T-cell (primary cell): ENCODE data around the gene ZSCAN5A. TPM values are rescaled to one million over a fixed set of nuclear protein-coding genes. Genes with fewer than 3 reads are reported as not detected.
A peak's percentile ranks its signal among the peaks of the same experiment; 100 is the strongest.

ENCODE experiments used
- ATAC-seq, 4 experiments: fragments of 200-7000 bp in 3 of 4; fragments of 150-1000 bp in 1 of 4; cut with Tn5 transposase; replicated peaks in 1 of 4; 1 replicate in 3 of 4; 2 replicates in 1 of 4; pipeline ENCODE4 v1.10.0; 2021; ENCODE audit warnings: moderate library complexity in 3 of 4, mild to moderate bottlenecking in 2 of 4, moderate number of reproducible peaks in 1 of 4
- CTCF ChIA-PET, 2 donors: fragments of 300-600 bp; sonication (Branson Sonifier 250); formaldehyde crosslinking; loops; one replicate each; lab custom pipeline; 2022; ENCODE audit warnings: antibody characterized with exemption in 2 of 2; lab: Charles Lee
- POLR2A ChIA-PET, 2 donors: fragments of 300-600 bp; sonication (Branson Sonifier 250); formaldehyde crosslinking; loops; one replicate each; lab custom pipeline; 2022; ENCODE audit warnings: antibody characterized with exemption in 2 of 2; lab: Charles Lee
- DNase-seq, 35 experiments: peaks; one replicate each; pipeline versions ENCODE4 v3.0.0 to v3.0.0-alpha.2; 2013 to 2023
- H3K27ac ChIP-seq: one replicate; pipeline ENCODE4 v1.5.1; 2013; ENCODE audit warnings: low read length
- H3K27me3 ChIP-seq, 2 experiments: replicated peaks in 1 of 2; 1 replicate in 1 of 2; 2 replicates in 1 of 2; pipeline versions ENCODE4 v1.6.1 to v1.7.0; 2013; ENCODE audit warnings: low read length in 1 of 2, mixed read lengths in 1 of 2; ENCODE audit not compliant: control insufficient read depth in 2 of 2, insufficient read depth in 2 of 2; ENCODE audit errors: extremely low read depth in 1 of 2
- H3K36me3 ChIP-seq, 2 donors: 1 replicate in 1 of 2; 2 replicates in 1 of 2; pipeline versions ENCODE4 v1.6.1 to v1.7.0; 2013; ENCODE audit warnings: low read length in 1 of 2; ENCODE audit not compliant: control insufficient read depth in 2 of 2, insufficient read depth in 1 of 2; ENCODE audit errors: extremely low read depth in 1 of 2
- H3K4me1 ChIP-seq, 2 experiments: 1 replicate in 1 of 2; 2 replicates in 1 of 2; pipeline versions ENCODE4 v1.6.1 to v1.7.0; 2013; ENCODE audit warnings: low read length in 2 of 2, mixed read lengths in 1 of 2; ENCODE audit not compliant: insufficient read depth in 2 of 2, control insufficient read depth in 1 of 2; ENCODE audit errors: extremely low read depth in 1 of 2
- H3K4me3 ChIP-seq, 2 donors: 1 replicate in 1 of 2; 2 replicates in 1 of 2; pipeline versions ENCODE4 v1.5.1 to v1.7.0; 2013; ENCODE audit warnings: mild to moderate bottlenecking in 2 of 2, low read length in 1 of 2, moderate library complexity in 1 of 2; ENCODE audit not compliant: control insufficient read depth in 1 of 2; ENCODE audit errors: extremely low read depth in 1 of 2
- H3K9me3 ChIP-seq: 2 replicates; pipeline ENCODE4 v1.7.0; 2013
- H3K27ac Mint-ChIP-seq, 2 donors: one replicate each; pipeline ENCODE4 v1.8.0; 2020 to 2021; ENCODE audit warnings: mild to moderate bottlenecking in 2 of 2, mixed read lengths in 2 of 2
- H3K27me3 Mint-ChIP-seq, 2 donors: one replicate each; pipeline ENCODE4 v1.8.0; 2021 to 2022; ENCODE audit warnings: mixed read lengths in 2 of 2
- H3K36me3 Mint-ChIP-seq: one replicate; pipeline ENCODE4 v1.8.0; 2021; ENCODE audit warnings: mixed read lengths
- H3K4me1 Mint-ChIP-seq, 3 donors: one replicate each; pipeline ENCODE4 v1.8.0; 2020 to 2022; ENCODE audit warnings: mixed read lengths in 3 of 3, mild to moderate bottlenecking in 1 of 3
- H3K4me3 Mint-ChIP-seq, 3 donors: one replicate each; pipeline ENCODE4 v1.8.0; 2020 to 2022; ENCODE audit warnings: mild to moderate bottlenecking in 3 of 3, mixed read lengths in 3 of 3, moderate library complexity in 3 of 3
- H3K9me3 Mint-ChIP-seq, 3 donors: one replicate each; pipeline ENCODE4 v1.8.0; 2020 to 2022; ENCODE audit warnings: mixed read lengths in 3 of 3
- WGBS: methylation state at CpG from one replicate; pipeline ENCODE4 v1.1.5; 2013; ENCODE audit warnings: missing lambda C conversion rate; ENCODE audit not compliant: insufficient coverage; 5-methylcytosine and 5-hydroxymethylcytosine counted together
- total RNA-seq, 35 experiments: library from RNA in 6 of 35; stranded (reverse) in 6 of 35; fragments of 120-200 nt in 1 of 35; gene quantifications; one replicate each; pipeline versions ENCODE4 v1.2.1 to v1.2.4 and lab custom pipeline; 2013 to 2026

Gene ZSCAN5A
- total RNA-seq, 5 donors from 2014 or later (not counting 1 experiment from before 2014, with no cell fraction given) = 9.5 to 12.7 (median 11.1) TPM

GRCh38 chr19:56333506-56333905, 18.9 kb upstream of the ZSCAN5A start:
- Histone ChIP-seq H3K27ac (no peak overlapping the region), H3K9me3 (no peaks in the 10 kb centered on the region), H3K4me1 (no peaks in the 10 kb centered on the region), H3K36me3 (no peaks in the 10 kb centered on the region), H3K4me3 (no peak overlapping the region), H3K27me3 (no peaks in the 10 kb centered on the region)
- Mint-ChIP-seq H3K4me3 (no peak overlapping the region), H3K9me3 (peaks cover 0 to 8% (median 2%) of the 10 kb centered on the region in 3 donors), H3K27ac (no peak overlapping the region), H3K27me3 (peaks cover 9 to 10% of the 10 kb centered on the region in 2 donors), H3K4me1 (no peaks in the 10 kb centered on the region), H3K36me3 (no peaks in the 10 kb centered on the region)
- CTCF ChIA-PET = interaction anchor here (0.8 to 3.1 kb wide), 16 partner anchors 14 to 701 kb away, joined by 3 to 78 read pairs (median 5); partner anchors contain the start of gene ZSCAN5A (in 1 of the 2)
- POLR2A ChIA-PET = interaction anchor here in 1 of 2 donors (0.6 kb wide), 1 partner anchor 12 kb away, joined by 3 read pairs; no protein-coding TSS in a partner anchor
- peak in 1 of 4 experiments; percentile 50 for ATAC-seq
- DNase-seq = peak in 26 of 35 experiments; percentile 2 to 69 (median 26)

DNA sequence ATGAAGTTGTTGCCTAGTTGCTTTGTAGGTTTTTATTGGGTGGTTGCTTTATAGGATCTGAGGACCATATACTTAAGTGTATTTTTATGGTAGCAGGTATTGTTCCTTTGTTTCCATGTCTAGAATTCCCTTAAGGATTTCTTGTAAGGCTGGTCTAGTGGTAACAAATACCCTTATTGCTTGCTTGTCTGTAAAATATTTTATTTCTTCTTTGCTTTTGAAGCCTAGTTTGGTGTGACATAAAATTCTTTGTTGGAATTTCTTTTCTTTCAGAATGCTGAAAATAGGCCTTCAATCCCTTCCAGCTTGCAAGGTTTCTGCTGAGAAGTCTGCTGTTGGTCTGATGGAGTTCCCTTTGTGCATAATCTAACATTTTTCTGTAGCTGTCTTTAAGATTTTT, 18.1 kb upstream of the ZSCAN5A start:
- POLR2A ChIA-PET = no interaction called here
- Histone ChIP-seq H3K27me3 (peaks cover 0 to 3% of the 10 kb centered on the region in 2 experiments), H3K4me1 (no peaks in the 10 kb centered on the region), H3K36me3 (no peaks in the 10 kb centered on the region), H3K4me3 (no peak overlapping the region), H3K27ac (no peak overlapping the region), H3K9me3 (no peaks in the 10 kb centered on the region)
- CTCF ChIA-PET = interaction anchor here (0.8 to 3.1 kb wide), 9 partner anchors 18 to 266 kb away, joined by 3 to 78 read pairs (median 6); partner anchors contain the start of gene ZSCAN5A (in 1 of the 2)
- ATAC-seq (no peak), DNase-seq (no peak)
- no peak overlapping the region for H3K4me3 Mint-ChIP-seq
- peaks cover 9% of the 10 kb centered on the region in 2 donors for H3K27me3 Mint-ChIP-seq
- no peaks in the 10 kb centered on the region for H3K4me1 Mint-ChIP-seq
- H3K27ac Mint-ChIP-seq = no peak overlapping the region
- H3K36me3 Mint-ChIP-seq = no peaks in the 10 kb centered on the region
- H3K9me3 Mint-ChIP-seq = peaks cover 0 to 8% (median 2%) of the 10 kb centered on the region in 3 donors

DNA sequence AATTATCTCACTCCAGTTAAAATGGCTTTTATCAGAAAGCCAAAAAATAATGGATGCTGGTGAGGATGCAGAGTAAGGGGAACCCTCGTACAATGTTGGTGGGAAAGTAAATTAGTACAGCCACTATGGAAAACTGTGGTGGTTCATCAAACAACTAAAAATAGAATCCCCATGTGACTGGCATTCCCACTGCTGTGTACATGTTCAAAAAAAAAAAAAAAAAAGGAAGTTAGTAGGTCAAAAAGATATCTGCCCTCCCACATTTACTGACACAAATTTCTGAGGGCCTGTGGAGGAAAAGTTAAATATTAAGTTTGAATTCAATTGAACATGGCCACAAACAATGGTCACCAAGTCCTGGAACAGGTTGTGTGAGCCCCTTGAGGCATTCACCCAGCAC, 9.8 kb upstream of the ZSCAN5A start:
- no peak overlapping the region for H3K4me3 Mint-ChIP-seq
- DNase-seq (no peak), ATAC-seq (no peak)
- no peaks in the 10 kb centered on the region for H3K9me3 Mint-ChIP-seq
- no peak overlapping the region for H3K4me3 ChIP-seq
- no peak overlapping the region for H3K27ac Mint-ChIP-seq
- peaks cover 0 to 5% of the 10 kb centered on the region in 2 experiments for H3K27me3 ChIP-seq
- H3K27me3 Mint-ChIP-seq = peaks cover 14 to 15% of the 10 kb centered on the region in 2 donors
- CTCF ChIA-PET = no interaction called here
- no peaks in the 10 kb centered on the region for H3K9me3 ChIP-seq
- no peak overlapping the region for H3K27ac ChIP-seq
- H3K36me3 ChIP-seq = no peaks in the 10 kb centered on the region
- POLR2A ChIA-PET = no interaction called here
- H3K4me1 ChIP-seq = no peaks in the 10 kb centered on the region
- H3K4me1 Mint-ChIP-seq = no peaks in the 10 kb centered on the region
- no CpG with 5 or more reads among the region's 1 CpG for WGBS
- H3K36me3 Mint-ChIP-seq = no peaks in the 10 kb centered on the region

- H3K4me1 Mint-ChIP-seq = no peaks in the 10 kb centered on the region
- no peaks in the 10 kb centered on the region for H3K4me1 ChIP-seq
- H3K27me3 ChIP-seq = peaks cover 0 to 2% of the 10 kb centered on the region in 2 experiments
- DNase-seq (no peak), ATAC-seq (no peak)
- H3K36me3 Mint-ChIP-seq = no peaks in the 10 kb centered on the region
- H3K27ac ChIP-seq = no peak overlapping the region
- H3K27me3 Mint-ChIP-seq = peaks cover 14 to 15% of the 10 kb centered on the region in 2 donors
- WGBS = 47% methylated on average over 3 of the region's 7 CpGs
- CTCF ChIA-PET = no interaction called here
- H3K4me3 ChIP-seq = no peak overlapping the region
- no peaks in the 10 kb centered on the region for H3K9me3 Mint-ChIP-seq
- H3K27ac Mint-ChIP-seq = no peak overlapping the region
- H3K36me3 ChIP-seq = no peaks in the 10 kb centered on the region
- no peak overlapping the region for H3K4me3 Mint-ChIP-seq
- POLR2A ChIA-PET = no interaction called here
- H3K9me3 ChIP-seq = no peaks in the 10 kb centered on the region
Measured at GRCh38 chr19:56321989-56322440, 7.4 kb upstream of the ZSCAN5A start.

DNA sequence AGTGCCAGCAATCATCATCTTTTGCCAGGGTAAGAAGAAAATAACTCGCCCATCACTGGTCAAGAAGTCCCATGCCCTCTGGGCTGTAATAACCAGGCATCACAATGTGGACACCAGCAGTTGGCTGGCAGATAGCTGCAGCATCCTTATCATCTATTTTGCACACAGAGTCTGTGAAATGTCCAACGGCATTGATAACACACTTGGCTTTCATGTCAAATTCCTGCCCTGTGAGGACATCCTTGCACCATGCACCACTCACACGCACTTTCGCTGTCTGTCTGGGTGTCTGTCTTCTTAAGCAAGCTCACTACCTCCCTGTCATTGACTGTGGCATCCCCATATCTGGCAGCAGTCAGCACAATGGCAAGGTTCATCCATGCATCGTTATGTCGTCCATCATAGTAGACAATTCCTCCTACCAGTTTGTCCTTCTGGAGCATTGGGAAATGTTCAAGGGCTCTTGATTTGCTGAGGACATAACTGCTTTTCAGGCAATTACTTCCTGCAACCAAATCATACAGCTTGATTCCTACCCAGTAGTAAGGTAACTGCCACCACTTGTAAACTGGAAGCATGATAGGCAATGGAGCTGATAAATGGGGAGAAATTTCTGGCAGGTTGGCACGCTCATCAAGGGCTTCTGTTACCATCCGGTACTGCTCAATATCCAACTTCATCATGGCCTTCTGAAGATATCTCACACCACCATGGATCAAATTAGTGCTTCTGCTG, 6.8 kb upstream of the ZSCAN5A start:
- H3K36me3 ChIP-seq = no peaks in the 10 kb centered on the region
- DNase-seq = no peak
- H3K4me1 Mint-ChIP-seq = no peaks in the 10 kb centered on the region
- no peaks in the 10 kb centered on the region for H3K9me3 Mint-ChIP-seq
- no peak overlapping the region for H3K4me3 Mint-ChIP-seq
- no peak for ATAC-seq
- ChIA-PET POLR2A (interaction anchor here in 1 of 2 donors (0.6 kb wide), 1 partner anchor 274 kb away, joined by 15 read pairs; the partner anchor contains the start of gene ZNF71), CTCF (interaction anchor here in 1 of 2 donors (0.6 kb wide), 1 partner anchor 68 kb away, joined by 5 read pairs; no protein-coding TSS in a partner anchor)
- no peaks in the 10 kb centered on the region for H3K36me3 Mint-ChIP-seq
- peaks cover 9 to 15% of the 10 kb centered on the region in 2 donors for H3K27me3 Mint-ChIP-seq
- no peak overlapping the region for H3K4me3 ChIP-seq
- no peak overlapping the region for H3K27ac Mint-ChIP-seq
- no peaks in the 10 kb centered on the region for H3K4me1 ChIP-seq
- H3K27ac ChIP-seq = no peak overlapping the region
- H3K27me3 ChIP-seq = peaks cover 0 to 2% of the 10 kb centered on the region in 2 experiments
- no peaks in the 10 kb centered on the region for H3K9me3 ChIP-seq
- 86% methylated on average over 5 of the region's 8 CpGs for WGBS

GRCh38 chr19:56319991-56320390, 5.4 kb upstream of the ZSCAN5A start:
- no peak overlapping the region for H3K4me3 Mint-ChIP-seq
- Histone ChIP-seq H3K4me1 (peaks cover 0 to 6% of the 10 kb centered on the region in 2 experiments), H3K27me3 (peaks cover 0 to 2% of the 10 kb centered on the region in 2 experiments), H3K27ac (no peak overlapping the region), H3K4me3 (no peak overlapping the region), H3K9me3 (no peaks in the 10 kb centered on the region), H3K36me3 (no peaks in the 10 kb centered on the region)
- H3K36me3 Mint-ChIP-seq = no peaks in the 10 kb centered on the region
- WGBS = 88% methylated on average over 1 of the region's 3 CpGs
- ChIA-PET POLR2A (no interaction called here), CTCF (no interaction called here)
- peaks cover 4 to 15% of the 10 kb centered on the region in 2 donors for H3K27me3 Mint-ChIP-seq
- DNase-seq (no peak), ATAC-seq (no peak)
- no peak overlapping the region for H3K27ac Mint-ChIP-seq
- peaks cover 7 to 9% (median 8%) of the 10 kb centered on the region in 3 donors for H3K4me1 Mint-ChIP-seq
- no peaks in the 10 kb centered on the region for H3K9me3 Mint-ChIP-seq
